HG03354 (cell line): Measurements from ENCODE around the gene SP1.
"Not testable (repeated sequence)": the region's sequence is repeated elsewhere in the genome, so short reads cannot be mapped to it uniquely, and the experiment has no call there.

Source experiments
- ATAC-seq: cut with Tn5 transposase; IDR thresholded peaks from one replicate; pipeline ENCODE4 v1.9.1; 2021; ENCODE audit warnings: mild to moderate bottlenecking; ENCODE audit not compliant: unreplicated experiment, poor library complexity, severe bottlenecking

Gene SP1

GRCh38 chr12:53355121-53355520 is 24.9 kb upstream of the SP1 start:
- ATAC-seq, result no peak

DNA sequence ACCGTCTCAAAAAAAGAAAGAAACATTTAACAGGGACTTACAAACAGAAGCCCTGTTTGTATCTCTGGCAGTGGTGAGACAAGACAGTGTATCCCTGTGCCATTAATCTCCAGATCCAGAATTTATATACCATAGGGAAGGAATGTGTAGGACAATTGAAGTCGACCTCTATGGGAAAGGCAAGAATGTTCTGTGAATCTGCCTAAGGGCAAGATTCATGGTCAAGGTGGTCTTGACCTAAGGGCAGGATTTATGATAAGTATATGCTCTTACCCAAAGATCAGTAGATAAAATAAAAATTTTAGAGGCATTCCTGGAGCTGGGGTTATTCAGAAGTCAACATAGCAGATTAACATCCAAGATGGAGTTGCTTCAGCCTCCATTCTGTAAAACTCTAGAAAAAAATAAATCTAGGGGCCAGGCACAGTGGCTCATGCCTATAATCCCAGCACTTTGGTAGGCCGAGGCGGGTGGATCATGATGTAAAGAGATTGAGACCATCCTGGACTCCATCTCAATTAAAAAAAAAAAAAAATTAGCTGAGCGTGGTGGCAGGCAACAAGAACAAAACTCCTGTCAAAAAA is 21.0 kb upstream of the SP1 start:
- ATAC-seq, result no peak

- not testable (repeated sequence) for ATAC-seq
Measured at GRCh38 chr12:53361638-53362037, 18.3 kb upstream of the SP1 start.

GRCh38 chr12:53365245-53365904 is 14.6 kb upstream of the SP1 start:
- ATAC-seq, result no peak

DNA sequence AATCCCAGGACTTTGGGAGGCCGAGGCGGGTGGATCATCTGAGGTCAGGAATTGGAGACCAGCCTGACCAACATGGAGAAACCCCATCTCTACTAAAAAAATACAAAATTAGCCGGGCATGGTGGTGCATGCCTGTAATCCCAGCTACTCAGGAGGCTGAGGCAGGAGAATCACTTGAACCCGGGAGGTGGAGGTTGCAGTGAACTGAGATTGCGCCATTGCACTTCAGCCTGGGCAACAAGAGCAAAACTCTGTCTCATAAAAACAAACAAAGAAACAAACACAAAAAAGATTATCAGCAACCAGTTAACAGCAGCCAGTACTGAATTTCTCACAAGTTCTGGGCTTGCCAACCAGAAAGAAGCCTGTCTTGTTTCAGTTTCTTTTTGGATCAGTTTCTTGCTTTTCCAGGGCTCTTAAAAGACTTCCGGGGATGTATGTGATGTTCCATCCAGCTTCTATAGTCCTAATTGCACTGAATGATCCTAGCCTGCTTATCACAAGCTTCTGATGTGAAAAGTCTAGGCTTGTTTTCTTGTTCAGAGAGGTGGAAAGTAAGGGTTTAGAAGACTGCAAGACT is 6.3 kb upstream of the SP1 start:
- not testable (repeated sequence) for ATAC-seq

DNA sequence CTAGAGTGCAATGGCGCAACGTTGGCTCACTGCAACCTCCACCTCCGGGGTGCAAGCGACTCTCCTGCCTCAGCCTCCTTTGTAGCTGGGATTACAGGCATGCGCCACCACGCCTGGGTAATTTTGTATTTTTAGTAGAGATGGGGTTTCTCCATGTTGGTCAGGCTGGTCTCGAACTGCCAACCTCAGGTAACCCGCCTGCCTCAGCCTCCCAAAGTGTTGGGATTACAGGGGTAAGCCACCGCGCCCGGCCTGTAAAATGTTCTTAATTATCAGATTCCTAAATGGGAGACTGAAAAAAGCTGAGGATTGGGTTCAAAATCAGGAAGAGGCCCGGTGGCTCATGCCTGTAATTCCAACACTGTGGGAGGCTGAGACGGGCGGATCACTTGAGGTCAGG is 5.7 kb upstream of the SP1 start:
- not testable (repeated sequence) for ATAC-seq

DNA sequence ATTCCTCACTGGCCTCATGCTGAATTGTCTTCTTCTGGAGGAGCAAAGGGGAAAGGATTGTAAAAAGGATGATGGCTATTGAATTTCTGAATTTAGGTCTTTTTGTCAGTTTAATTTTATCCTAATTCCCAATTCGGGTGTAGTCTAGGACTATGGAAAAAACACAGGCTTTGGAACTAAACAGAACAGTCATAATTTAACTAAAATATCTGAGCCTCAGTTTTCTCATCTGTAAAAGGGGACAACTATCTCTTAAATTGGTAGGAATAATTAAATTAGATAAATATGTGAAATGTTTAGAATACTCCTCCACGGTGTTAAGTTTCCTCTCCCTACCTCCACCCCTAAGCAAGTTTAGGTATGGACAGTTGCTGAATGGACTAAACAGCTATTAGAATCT is 3.2 kb upstream of the SP1 start:
- ATAC-seq, result no peak

GRCh38 chr12:53378222-53378621 is 1.8 kb upstream of the SP1 start:
- no peak for ATAC-seq

- no peak for ATAC-seq
Measured at GRCh38 chr12:53378724-53379388, 1.1 kb upstream of the SP1 start.

GRCh38 chr12:53379389-53380103 is 430 bp upstream of the SP1 start:
- peak; percentile 75 for ATAC-seq

GRCh38 chr12:53380794-53381730 is 1.1 kb downstream of the SP1 start:
- no peak for ATAC-seq

GRCh38 chr12:53381731-53382630 is 2.0 kb downstream of the SP1 start:
- no peak for ATAC-seq

DNA sequence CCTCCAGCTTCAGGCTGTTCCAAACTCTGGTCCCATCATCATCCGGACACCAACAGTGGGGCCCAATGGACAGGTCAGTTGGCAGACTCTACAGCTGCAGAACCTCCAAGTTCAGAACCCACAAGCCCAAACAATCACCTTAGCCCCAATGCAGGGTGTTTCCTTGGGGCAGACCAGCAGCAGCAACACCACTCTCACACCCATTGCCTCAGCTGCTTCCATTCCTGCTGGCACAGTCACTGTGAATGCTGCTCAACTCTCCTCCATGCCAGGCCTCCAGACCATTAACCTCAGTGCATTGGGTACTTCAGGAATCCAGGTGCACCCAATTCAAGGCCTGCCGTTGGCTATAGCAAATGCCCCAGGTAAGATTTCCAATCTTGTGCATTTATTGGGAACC is 3.3 kb downstream of the SP1 start:
- no peak for ATAC-seq

GRCh38 chr12:53386381-53386780 is 6.4 kb downstream of the SP1 start:
- ATAC-seq, result not testable (repeated sequence)

DNA sequence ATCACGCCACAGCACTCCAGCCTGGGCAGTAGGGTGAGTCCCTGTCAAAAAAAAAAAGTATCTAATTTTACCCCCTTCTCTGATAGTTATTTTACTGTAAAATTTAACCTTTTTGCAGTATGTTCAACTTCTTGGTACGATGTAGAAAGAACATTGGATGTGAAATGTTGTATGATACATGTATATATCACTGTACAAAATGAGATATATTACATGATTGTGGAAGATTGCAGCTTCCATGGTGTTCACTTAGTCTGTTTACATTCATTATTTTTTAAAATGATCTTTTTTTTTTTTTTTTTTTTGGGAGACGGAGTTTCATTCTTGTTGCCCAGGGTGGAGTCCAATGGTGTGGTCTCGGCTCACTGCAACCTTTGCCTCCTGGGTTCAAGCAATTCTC is 9.0 kb downstream of the SP1 start:
- ATAC-seq, result no peak

DNA sequence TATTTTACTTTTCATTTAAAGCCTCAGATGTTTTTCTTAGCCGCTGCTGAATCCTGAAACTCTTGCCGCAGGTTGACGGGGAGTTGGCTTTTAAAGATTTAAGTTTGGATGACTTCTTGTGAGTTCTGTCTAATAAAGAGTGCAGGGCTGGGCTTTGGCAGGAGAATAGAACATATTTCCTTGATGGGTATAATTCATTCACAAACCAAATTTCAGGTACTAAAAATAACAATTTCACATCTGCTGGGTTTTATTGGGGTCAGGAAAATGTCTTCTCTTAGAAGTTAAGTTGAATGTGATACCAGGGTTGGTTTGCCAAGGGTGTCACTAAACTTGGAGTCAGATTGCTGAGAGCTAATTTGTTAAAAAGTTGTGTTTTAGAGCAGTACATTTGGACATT is 9.7 kb downstream of the SP1 start:
- no peak for ATAC-seq

- ATAC-seq, result no peak
Measured at GRCh38 chr12:53391724-53392123, 11.7 kb downstream of the SP1 start.

DNA sequence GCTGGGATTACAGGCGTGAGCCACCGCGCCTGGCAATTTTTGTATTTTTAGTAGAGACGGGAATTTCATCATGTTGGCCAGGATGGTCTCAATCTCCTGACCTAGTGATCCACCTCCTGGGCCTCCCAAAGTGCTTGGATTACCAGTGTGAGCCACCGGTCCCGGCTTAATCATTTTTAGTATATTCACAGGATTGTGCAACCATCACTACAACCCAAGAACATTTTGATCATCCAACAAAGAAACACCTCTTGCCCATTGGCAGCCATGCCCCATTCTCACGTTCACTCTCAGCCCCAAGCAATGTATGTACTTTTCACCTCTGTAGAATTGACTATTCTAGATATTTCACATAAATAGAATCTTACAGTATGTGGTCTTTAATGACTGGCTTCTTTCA is 19.9 kb downstream of the SP1 start:
- ATAC-seq, result no peak
